ENCODE measurements around the gene TKT. TPM values are rescaled to one million over a fixed set of nuclear protein-coding genes. Genes with fewer than 3 reads are reported as not detected.

TKT gene
- total RNA-seq, 1 donor from 2014 or later, result 416 TPM

- no peak for DNase-seq (ENCODE audit: low spot score)
Measured at GRCh38 chr3:53198256-53198977, 57.4 kb downstream of the TKT start.

- no peak for DNase-seq (ENCODE audit: low spot score)
Measured at GRCh38 chr3:53196575-53197407, 59.0 kb downstream of the TKT start.

DNA sequence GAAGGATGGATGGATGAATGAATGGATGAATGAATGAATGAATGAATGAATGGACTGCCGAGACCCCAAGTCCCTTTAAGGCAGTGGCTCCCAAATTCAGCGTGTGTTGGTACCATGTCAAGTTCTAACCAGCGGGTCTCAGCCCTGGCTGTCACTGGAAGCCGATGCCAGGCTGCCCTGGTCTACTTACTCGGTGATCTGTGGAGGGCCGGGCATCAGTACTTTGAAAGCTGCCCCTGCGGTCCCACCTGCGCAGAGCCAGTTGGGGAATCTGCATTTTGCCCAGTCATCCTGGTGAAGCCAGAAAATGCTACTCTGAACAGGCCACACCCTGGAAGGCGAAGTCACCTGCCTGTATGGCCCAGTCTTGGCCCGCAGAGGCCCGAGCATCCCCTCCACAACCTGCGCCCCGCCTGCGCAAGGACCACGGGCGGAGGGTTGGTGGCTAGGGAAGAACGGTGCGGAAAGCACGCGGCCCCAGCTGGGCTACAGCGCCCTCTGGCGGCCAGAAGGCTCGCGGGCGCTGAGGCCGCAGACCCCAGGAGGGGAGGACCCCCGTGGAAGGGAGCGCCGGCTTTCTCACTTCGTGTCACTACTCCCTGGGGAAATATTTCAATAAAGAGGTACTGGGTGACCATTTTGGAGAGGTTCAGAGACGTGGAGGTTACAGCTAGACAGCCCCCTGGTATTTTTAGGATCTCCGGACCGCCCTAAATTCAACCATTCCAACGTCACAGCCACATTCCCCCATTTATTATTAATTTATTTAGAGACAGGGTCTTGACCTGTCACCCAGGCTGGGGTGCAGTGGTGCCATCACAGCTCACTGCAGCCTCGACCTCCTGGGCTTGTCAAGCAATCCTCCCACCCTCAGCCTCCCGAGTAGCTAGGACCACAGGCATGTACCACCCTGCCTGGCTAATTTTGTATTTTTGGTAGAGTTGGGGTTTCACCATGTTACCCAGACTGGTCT is 59.9 kb downstream of the TKT start:
- no peak for DNase-seq (ENCODE audit: low spot score)

- no peak for DNase-seq (ENCODE audit: low spot score)
Measured at GRCh38 chr3:53195066-53195450, 60.8 kb downstream of the TKT start.

GRCh38 chr3:53194210-53195065 is 61.4 kb downstream of the TKT start:
- DNase-seq (ENCODE audit: low spot score), result no peak

DNA sequence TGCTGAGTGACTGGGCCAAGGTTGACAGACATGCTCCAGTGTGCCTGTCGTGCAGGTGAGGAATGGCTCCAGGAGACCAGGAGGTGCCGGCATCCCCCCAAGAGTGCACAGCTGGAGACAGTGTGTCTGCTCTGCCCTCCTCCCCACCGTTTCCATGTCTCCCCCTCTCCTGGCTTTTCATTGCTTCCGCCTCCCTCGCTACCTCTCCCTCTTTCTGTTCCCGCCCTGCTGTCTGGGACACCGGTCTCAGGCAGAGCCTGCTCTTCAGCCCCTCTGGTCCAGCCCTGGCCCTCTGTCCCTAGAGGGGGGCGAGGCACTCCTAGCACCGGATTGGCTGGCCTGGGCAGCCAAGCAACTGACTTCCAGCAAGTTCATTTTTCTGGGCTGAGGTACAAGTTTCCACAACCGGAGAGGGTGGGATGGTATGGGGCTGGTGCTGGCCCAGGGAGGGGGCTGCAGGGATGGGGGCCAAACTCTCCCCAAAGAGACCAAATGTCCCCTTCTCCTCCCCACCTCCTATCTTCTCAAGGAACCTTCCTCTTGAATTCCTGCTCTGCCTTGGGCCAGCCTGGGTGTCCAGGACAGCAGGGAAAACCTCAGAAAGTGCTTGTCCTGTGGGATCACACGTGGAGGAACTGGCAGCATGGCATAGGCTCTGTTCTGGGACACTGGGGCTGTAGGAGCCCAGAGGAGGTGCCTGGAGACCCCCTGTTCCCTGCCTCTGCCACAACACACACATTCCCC is 62.2 kb downstream of the TKT start:
- no peak for DNase-seq (ENCODE audit: low spot score)

- no peak for DNase-seq (ENCODE audit: low spot score)
Measured at GRCh38 chr3:53192608-53193007, 63.2 kb downstream of the TKT start.

GRCh38 chr3:53191836-53192480 is 63.9 kb downstream of the TKT start:
- no peak for DNase-seq (ENCODE audit: low spot score)

DNA sequence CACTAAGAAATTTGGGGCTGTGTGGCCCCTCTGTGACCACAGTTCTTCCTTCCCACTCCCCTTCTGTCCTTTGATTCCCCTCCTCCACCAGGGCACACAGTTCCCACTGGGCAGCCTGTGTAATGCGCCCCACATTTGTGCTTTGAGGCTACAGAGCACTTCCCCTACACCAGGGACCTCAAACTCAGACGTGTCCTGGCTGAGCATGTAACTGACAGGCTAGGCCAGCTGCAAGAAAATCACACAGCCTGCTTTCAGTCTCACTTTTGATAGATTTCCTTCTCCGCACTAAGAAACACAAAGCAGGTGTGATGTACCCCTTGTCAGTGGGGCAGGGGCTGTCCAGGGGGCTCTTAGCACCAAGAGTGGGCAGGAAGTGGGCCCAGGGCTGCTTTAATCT is 65.2 kb downstream of the TKT start:
- DNase-seq (ENCODE audit: low spot score), result no peak

- DNase-seq (ENCODE audit: low spot score), result no peak
Measured at GRCh38 chr3:53189276-53189675, 66.5 kb downstream of the TKT start.

DNA sequence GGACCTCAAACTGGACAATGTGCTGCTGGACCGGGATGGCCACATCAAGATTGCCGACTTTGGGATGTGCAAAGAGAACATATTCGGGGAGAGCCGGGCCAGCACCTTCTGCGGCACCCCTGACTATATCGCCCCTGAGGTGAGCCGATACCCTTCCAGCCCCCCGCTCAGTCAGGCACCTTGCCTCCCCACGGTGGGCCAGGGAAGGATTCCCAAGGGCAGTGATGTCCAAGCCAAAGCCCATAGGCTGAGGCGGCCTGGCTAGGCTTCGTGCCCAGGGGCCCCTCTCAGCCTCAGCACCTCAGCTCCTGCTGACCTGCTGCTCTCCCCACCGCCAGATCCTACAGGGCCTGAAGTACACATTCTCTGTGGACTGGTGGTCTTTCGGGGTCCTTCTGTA is 67.1 kb downstream of the TKT start:
- DNase-seq (ENCODE audit: low spot score), result no peak

GRCh38 chr3:53188136-53188685 is 67.6 kb downstream of the TKT start:
- DNase-seq (ENCODE audit: low spot score), result no peak

DNA sequence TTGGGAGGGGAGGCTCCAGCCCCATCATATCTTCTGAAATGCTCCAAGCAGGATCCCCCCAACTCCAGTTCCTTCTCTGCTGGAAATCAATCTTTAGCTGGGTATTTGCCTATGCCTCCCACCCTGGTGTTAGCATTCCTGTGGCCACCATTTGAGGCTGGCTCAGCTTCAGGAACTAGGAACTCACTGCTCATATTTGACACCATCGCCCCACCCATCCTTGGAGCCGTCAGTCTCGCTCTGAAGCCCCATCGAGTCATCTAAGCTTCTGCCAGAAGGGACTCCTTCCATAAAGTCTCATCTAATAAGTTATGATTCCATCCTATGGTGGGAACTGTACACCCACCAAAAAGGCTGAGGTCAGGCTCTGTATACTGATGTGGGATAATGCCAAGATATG is 68.4 kb downstream of the TKT start:
- DNase-seq (ENCODE audit: low spot score), result no peak

- no peak for DNase-seq (ENCODE audit: low spot score)
Measured at GRCh38 chr3:53186726-53187125, 69.1 kb downstream of the TKT start.

DNA sequence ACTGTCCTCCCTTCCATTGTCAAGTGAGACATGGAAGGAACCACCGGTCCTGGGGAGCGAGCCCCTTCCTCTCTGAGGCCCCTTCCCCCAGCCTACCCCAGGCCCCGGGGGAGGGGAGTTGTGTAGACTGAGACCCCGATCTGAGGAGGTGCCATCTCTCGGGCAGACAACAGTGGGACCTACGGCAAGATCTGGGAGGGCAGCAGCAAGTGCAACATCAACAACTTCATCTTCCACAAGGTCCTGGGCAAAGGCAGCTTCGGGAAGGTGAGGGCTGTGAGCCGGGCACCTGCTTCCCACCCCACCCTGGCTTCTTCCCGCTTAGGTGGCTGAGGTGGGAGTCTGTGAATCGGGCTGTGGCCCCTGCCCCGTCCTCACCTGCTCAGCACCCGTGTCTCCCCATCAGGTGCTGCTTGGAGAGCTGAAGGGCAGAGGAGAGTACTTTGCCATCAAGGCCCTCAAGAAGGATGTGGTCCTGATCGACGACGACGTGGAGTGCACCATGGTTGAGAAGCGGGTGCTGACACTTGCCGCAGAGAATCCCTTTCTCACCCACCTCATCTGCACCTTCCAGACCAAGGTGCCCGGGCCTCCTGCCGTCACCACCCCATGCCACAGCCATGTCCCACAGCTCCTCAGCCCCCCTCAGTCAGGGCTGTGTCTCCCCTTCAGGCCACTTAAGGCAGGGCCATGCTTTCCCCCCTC is 69.9 kb downstream of the TKT start:
- no peak for DNase-seq (ENCODE audit: low spot score)

DNA sequence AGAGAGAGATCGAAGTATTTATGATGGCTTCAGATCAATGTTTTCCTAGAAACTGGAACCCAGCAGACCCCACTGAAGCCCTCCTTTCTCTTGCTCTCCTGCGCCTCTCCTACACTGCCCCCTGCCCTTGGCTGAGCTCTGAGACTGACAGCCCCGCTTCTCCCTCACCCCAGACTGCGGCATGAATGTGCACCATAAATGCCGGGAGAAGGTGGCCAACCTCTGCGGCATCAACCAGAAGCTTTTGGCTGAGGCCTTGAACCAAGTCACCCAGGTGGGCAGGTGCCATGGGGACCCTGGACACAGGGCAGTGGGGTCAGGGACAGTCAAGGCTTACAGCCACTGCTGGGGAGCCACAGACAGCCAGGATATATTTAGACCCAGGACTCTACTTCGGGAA is 71.1 kb downstream of the TKT start:
- no peak for DNase-seq (ENCODE audit: low spot score)

GRCh38 chr3:53183514-53183913 is 72.3 kb downstream of the TKT start:
- DNase-seq (ENCODE audit: low spot score), result no peak

DNA sequence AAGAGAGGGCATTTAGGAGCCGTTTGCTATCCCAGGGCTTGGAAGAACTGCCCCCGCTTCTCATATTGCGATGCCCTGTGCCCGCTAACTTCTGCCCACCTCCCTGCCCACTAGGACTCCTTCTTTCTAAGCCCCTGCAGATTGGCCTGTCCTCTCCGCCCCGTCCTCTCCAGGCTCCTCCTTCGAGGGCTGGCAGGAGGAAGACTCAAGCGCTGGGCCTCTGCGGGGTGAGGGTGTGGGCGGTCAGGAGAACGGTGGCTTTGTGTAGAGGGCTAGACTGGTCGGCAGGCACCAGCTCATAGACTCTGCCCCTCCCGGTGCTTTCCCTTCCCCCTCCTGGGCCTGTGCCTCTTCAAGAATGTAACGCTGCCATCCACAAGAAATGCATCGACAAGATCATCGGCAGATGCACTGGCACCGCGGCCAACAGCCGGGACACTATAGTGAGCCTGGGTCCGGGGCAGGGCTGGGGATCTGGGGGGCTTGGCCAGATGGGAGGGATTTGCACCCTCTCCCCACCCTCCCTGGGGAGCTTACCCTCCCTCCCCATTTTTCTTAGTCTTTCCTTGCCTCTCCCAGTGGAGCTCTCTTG is 73.0 kb downstream of the TKT start:
- no peak for DNase-seq (ENCODE audit: low spot score)

Data from mesenteric fat pad (tissue), 1 donor.